OCI-LY3 (cell line): Measurements from ENCODE around the gene NEK11.

Experiments used
- H2AFZ ChIP-seq: fragments of 200-600, 300-600 bp; shearing (Covaris generic); 2 replicates; pipeline ENCODE4 v1.6.0; 2014; ENCODE audit warnings: antibody characterized with exemption, low read depth, low read length
- H3K27ac ChIP-seq: fragments of 200-600, 300-600 bp; sonication (generic); 2 replicates; pipeline ENCODE4 v1.5.1; 2014; ENCODE audit warnings: mild to moderate bottlenecking, low read length, moderate library complexity, mixed read lengths
- H3K27me3 ChIP-seq: fragments of 200-600, 300-600 bp; sonication (generic); 2 replicates; pipeline ENCODE4 v1.6.1; 2014; ENCODE audit warnings: low read depth, low read length, mixed read lengths
- H3K36me3 ChIP-seq: fragments of 200-600, 300-600 bp; sonication (generic); replicated peaks from 2 replicates; pipeline ENCODE3; 2014; ENCODE audit warnings: low read depth, low read length, mixed read lengths
- H3K4me1 ChIP-seq: fragments of 300-600, 200-600 bp; sonication (generic); 2 replicates; pipeline ENCODE4 v1.6.1; 2014; ENCODE audit warnings: low read length, mixed read lengths
- H3K4me2 ChIP-seq: fragments of 200-600, 300-600 bp; sonication (generic); 2 replicates; pipeline ENCODE4 v1.6.1; 2014; ENCODE audit warnings: low read length, mixed read lengths
- H3K4me3 ChIP-seq: fragments of 300-600, 200-600 bp; sonication (generic); 2 replicates; pipeline ENCODE4 v1.5.1; 2014; ENCODE audit warnings: antibody characterized with exemption, mild to moderate bottlenecking, low read length, moderate library complexity
- H3K79me2 ChIP-seq: fragments of 300-600, 200-600 bp; shearing (Covaris generic); 2 replicates; pipeline ENCODE4 v1.6.1; 2014; ENCODE audit warnings: mild to moderate bottlenecking, low read length, mixed read lengths
- H3K9ac ChIP-seq: fragments of 300-600, 200-600 bp; shearing (Covaris generic); 2 replicates; pipeline ENCODE4 v1.6.0; 2014; ENCODE audit warnings: mild to moderate bottlenecking, low read length, moderate library complexity
- H3K9me3 ChIP-seq: fragments of 200-600, 300-600 bp; shearing (Covaris generic); 2 replicates; pipeline ENCODE4 v1.6.1; 2014; ENCODE audit warnings: low read length, mixed read lengths; ENCODE audit not compliant: insufficient read depth
- H4K20me1 ChIP-seq: fragments of 200-600, 300-600 bp; sonication (generic); 2 replicates; pipeline ENCODE4 v1.6.1; 2016; ENCODE audit warnings: low read length, mixed read lengths; ENCODE audit not compliant: insufficient read depth
- EZH2phosphoT487 ChIP-seq: fragments of 200-600 bp; shearing (Covaris generic); IDR thresholded peaks from 2 replicates; pipeline ENCODE4 v1.6.1; 2018; ENCODE audit warnings: antibody characterized with exemption, mixed run types, low read depth
- TF ChIP-seq, protein P1 (sequence below): fragments of 200-600, 300-600 bp; sonication (generic); IDR thresholded peaks from 2 replicates; pipeline ENCODE4 v1.5.1; 2014; ENCODE audit warnings: antibody characterized with exemption, low read length, low read depth

NEK11 gene

DNA sequence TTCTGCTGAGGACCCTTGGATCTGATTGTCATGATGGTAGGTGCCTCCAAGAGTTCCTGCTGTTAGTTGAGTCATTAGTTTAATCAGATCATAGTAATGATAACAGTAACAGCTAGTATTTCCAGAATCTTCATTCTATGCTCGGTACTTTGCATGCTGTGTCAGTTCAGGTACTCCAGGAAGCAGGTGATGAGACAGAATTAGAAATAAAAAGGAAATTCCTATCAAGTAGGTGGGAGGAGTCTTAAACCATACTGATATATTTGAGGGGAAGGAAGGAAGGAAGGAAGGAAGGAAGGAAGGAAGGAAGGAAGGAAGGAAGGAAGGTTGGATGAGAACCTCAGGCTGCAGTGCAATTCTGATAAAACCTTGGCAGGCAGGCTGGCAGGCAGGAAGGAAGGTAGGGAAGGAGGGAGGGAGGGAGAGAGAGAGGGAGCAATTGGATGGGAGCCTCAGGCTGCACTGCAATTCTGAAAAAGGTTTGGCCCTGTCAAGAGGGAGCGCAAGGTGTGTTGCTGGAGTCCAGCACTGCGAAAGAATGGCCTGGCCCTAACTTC is 206.1 kb downstream of the NEK11 start:
- Histone ChIP-seq H3K27ac (no peak overlapping the region), H3K79me2 (no peaks in the 10 kb centered on the region), H3K4me3 (no peak overlapping the region), H3K4me1 (no peaks in the 10 kb centered on the region), H3K9ac (no peak overlapping the region), H3K27me3 (no peaks in the 10 kb centered on the region), H3K9me3 (no peaks in the 10 kb centered on the region), H3K36me3 (no peaks in the 10 kb centered on the region), H2AFZ (no peak overlapping the region), H4K20me1 (no peaks in the 10 kb centered on the region), H3K4me2 (no peak overlapping the region)
- TF ChIP-seq, protein P1, sequence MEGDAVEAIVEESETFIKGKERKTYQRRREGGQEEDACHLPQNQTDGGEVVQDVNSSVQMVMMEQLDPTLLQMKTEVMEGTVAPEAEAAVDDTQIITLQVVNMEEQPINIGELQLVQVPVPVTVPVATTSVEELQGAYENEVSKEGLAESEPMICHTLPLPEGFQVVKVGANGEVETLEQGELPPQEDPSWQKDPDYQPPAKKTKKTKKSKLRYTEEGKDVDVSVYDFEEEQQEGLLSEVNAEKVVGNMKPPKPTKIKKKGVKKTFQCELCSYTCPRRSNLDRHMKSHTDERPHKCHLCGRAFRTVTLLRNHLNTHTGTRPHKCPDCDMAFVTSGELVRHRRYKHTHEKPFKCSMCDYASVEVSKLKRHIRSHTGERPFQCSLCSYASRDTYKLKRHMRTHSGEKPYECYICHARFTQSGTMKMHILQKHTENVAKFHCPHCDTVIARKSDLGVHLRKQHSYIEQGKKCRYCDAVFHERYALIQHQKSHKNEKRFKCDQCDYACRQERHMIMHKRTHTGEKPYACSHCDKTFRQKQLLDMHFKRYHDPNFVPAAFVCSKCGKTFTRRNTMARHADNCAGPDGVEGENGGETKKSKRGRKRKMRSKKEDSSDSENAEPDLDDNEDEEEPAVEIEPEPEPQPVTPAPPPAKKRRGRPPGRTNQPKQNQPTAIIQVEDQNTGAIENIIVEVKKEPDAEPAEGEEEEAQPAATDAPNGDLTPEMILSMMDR, result no peak
- TF ChIP-seq EZH2phosphoT487, result no peak

- Histone ChIP-seq H2AFZ (no peak overlapping the region), H3K27ac (no peak overlapping the region), H4K20me1 (no peaks in the 10 kb centered on the region), H3K36me3 (no peaks in the 10 kb centered on the region), H3K9ac (no peak overlapping the region), H3K4me1 (no peaks in the 10 kb centered on the region), H3K9me3 (no peaks in the 10 kb centered on the region), H3K27me3 (no peaks in the 10 kb centered on the region; the same call in 1 of the 2 replicates), H3K79me2 (no peaks in the 10 kb centered on the region), H3K4me3 (no peak overlapping the region), H3K4me2 (no peak overlapping the region)
- TF ChIP-seq, protein P1, result no peak
- TF ChIP-seq EZH2phosphoT487, result no peak
These were observed 207.4 kb downstream of the NEK11 start for GRCh38 chr3:131233900-131234668.

GRCh38 chr3:131236421-131236820 is 209.7 kb downstream of the NEK11 start:
- no peak for TF ChIP-seq EZH2phosphoT487
- TF ChIP-seq, protein P1, result no peak
- Histone ChIP-seq H3K36me3 (no peaks in the 10 kb centered on the region), H3K4me3 (no peak overlapping the region), H3K4me1 (no peaks in the 10 kb centered on the region), H3K9ac (no peak overlapping the region), H3K27me3 (peaks cover 3% of the 10 kb centered on the region; the same call in 1 of the 2 replicates), H4K20me1 (no peaks in the 10 kb centered on the region), H2AFZ (no peak overlapping the region), H3K79me2 (no peaks in the 10 kb centered on the region), H3K4me2 (no peak overlapping the region), H3K9me3 (no peaks in the 10 kb centered on the region), H3K27ac (no peak overlapping the region)

- H3K4me1 ChIP-seq, result no peaks in the 10 kb centered on the region
- H3K9ac ChIP-seq, result no peak overlapping the region
- H3K4me2 ChIP-seq, result no peak overlapping the region
- H4K20me1 ChIP-seq, result no peaks in the 10 kb centered on the region
- no peak overlapping the region for H2AFZ ChIP-seq
- no peak overlapping the region for H3K4me3 ChIP-seq
- H3K79me2 ChIP-seq, result no peaks in the 10 kb centered on the region
- H3K36me3 ChIP-seq, result no peaks in the 10 kb centered on the region
- no peak for TF ChIP-seq EZH2phosphoT487
- TF ChIP-seq, protein P1, result no peak
- H3K27me3 ChIP-seq, result peaks cover 3% of the 10 kb centered on the region; the same call in 1 of the 2 replicates
- no peaks in the 10 kb centered on the region for H3K9me3 ChIP-seq
- H3K27ac ChIP-seq, result no peak overlapping the region
These were observed 211.8 kb downstream of the NEK11 start for GRCh38 chr3:131238496-131238895.
